WTC11 (cell line): ENCODE data around the gene PYCARD.

Source experiments
- ATF6 ChIP-seq: sonication (generic); formaldehyde crosslinking; IDR thresholded peaks from 2 replicates; pipeline ENCODE4 v1.8.1; 2023; ENCODE audit warnings: mild to moderate bottlenecking, missing genetic modification reagents
- CREB1 ChIP-seq: sonication (generic); formaldehyde crosslinking; IDR thresholded peaks from 2 replicates; pipeline ENCODE4 v1.8.0; 2023; ENCODE audit warnings: mild to moderate bottlenecking, missing genetic modification reagents
- CREM ChIP-seq: sonication (generic); formaldehyde crosslinking; IDR thresholded peaks from 2 replicates; pipeline ENCODE4 v1.8.1; 2022; ENCODE audit warnings: mild to moderate bottlenecking, missing genetic modification reagents, moderate library complexity
- E2F4 ChIP-seq: sonication (generic); formaldehyde crosslinking; IDR thresholded peaks from 2 replicates; pipeline ENCODE4 v1.8.1; 2022; ENCODE audit warnings: low read depth, mild to moderate bottlenecking, moderate library complexity, missing genetic modification reagents, borderline replicate concordance
- GRHL2 ChIP-seq: fragments of 250-450 bp; sonication (Bioruptor Pico); IDR thresholded peaks from 2 replicates; pipeline ENCODE4 v1.8.0; 2022; ENCODE audit warnings: mild to moderate bottlenecking, moderate library complexity; ENCODE audit not compliant: insufficient replicate concordance, severe bottlenecking
- IRF2 ChIP-seq: sonication (generic); formaldehyde crosslinking; IDR thresholded peaks from 2 replicates; pipeline ENCODE4 v1.8.0; 2022; ENCODE audit warnings: low read depth, missing genetic modification reagents, borderline replicate concordance
- RELA ChIP-seq: sonication (generic); formaldehyde crosslinking; IDR thresholded peaks from 2 replicates; pipeline ENCODE4 v1.8.1; 2022; ENCODE audit warnings: missing genetic modification reagents, mild to moderate bottlenecking, borderline replicate concordance
- STAT6 ChIP-seq: sonication (generic); formaldehyde crosslinking; conservative IDR thresholded peaks from 2 replicates; pipeline ENCODE4 v1.8.1; 2023; ENCODE audit warnings: mild to moderate bottlenecking, low read depth, missing genetic modification reagents, moderate library complexity
- ZBTB43 ChIP-seq: sonication (generic); formaldehyde crosslinking; IDR thresholded peaks from 2 replicates; pipeline ENCODE4 v1.8.1; 2023; ENCODE audit warnings: mild to moderate bottlenecking, missing genetic modification reagents
- TF ChIP-seq, protein P1 (sequence below): sonication (generic); formaldehyde crosslinking; IDR thresholded peaks from 2 replicates; pipeline ENCODE4 v1.8.1; 2023; ENCODE audit warnings: mild to moderate bottlenecking, missing genetic modification reagents, moderate library complexity
- TF ChIP-seq, protein P2 (sequence below): sonication (generic); formaldehyde crosslinking; IDR thresholded peaks from 2 replicates; pipeline ENCODE4 v1.8.1; 2022; ENCODE audit warnings: mild to moderate bottlenecking, missing genetic modification reagents, moderate library complexity, borderline replicate concordance
- TF ChIP-seq, protein P3 (sequence below): fragments of 200-600 bp; IDR thresholded peaks from 2 replicates; pipeline ENCODE4 v1.8.0; 2022; ENCODE audit warnings: antibody characterized with exemption
- TF ChIP-seq, protein P4 (sequence below): sonication (generic); formaldehyde crosslinking; IDR thresholded peaks from 2 replicates; pipeline ENCODE4 v1.8.0; 2022; ENCODE audit warnings: mild to moderate bottlenecking, missing genetic modification reagents
- TF ChIP-seq, protein P5 (sequence below): sonication (generic); formaldehyde crosslinking; IDR thresholded peaks from 2 replicates; pipeline ENCODE4 v1.8.1; 2022; ENCODE audit warnings: mild to moderate bottlenecking, moderate library complexity, missing genetic modification reagents

DNA sequence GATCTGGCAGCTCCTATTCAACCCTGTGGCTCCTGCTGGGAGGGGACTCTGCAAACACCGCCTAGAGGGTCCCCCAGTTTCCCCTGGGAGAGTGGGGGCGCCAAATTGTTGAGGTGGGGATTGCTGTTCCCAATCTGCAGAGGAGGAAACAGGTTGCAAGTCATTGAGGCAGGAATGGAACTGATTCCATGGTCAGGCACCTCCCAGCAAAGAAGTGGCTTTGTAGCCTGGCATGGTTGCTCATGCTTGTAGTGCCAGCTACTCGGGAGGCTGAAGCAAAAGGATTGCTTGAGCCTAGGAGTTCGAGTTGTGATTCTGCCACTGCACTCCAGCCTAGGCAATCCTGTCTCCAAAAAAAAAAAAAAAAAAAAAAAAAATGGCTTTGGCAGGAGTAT lies 14.6 kb upstream of the PYCARD start:
- TF ChIP-seq, protein P1, sequence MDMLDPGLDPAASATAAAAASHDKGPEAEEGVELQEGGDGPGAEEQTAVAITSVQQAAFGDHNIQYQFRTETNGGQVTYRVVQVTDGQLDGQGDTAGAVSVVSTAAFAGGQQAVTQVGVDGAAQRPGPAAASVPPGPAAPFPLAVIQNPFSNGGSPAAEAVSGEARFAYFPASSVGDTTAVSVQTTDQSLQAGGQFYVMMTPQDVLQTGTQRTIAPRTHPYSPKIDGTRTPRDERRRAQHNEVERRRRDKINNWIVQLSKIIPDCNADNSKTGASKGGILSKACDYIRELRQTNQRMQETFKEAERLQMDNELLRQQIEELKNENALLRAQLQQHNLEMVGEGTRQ (CRISPR knock-in tag): no peak
- TF ChIP-seq, protein P2, sequence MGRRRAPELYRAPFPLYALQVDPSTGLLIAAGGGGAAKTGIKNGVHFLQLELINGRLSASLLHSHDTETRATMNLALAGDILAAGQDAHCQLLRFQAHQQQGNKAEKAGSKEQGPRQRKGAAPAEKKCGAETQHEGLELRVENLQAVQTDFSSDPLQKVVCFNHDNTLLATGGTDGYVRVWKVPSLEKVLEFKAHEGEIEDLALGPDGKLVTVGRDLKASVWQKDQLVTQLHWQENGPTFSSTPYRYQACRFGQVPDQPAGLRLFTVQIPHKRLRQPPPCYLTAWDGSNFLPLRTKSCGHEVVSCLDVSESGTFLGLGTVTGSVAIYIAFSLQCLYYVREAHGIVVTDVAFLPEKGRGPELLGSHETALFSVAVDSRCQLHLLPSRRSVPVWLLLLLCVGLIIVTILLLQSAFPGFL (CRISPR knock-in tag): no peak
- TF ChIP-seq, protein P3, sequence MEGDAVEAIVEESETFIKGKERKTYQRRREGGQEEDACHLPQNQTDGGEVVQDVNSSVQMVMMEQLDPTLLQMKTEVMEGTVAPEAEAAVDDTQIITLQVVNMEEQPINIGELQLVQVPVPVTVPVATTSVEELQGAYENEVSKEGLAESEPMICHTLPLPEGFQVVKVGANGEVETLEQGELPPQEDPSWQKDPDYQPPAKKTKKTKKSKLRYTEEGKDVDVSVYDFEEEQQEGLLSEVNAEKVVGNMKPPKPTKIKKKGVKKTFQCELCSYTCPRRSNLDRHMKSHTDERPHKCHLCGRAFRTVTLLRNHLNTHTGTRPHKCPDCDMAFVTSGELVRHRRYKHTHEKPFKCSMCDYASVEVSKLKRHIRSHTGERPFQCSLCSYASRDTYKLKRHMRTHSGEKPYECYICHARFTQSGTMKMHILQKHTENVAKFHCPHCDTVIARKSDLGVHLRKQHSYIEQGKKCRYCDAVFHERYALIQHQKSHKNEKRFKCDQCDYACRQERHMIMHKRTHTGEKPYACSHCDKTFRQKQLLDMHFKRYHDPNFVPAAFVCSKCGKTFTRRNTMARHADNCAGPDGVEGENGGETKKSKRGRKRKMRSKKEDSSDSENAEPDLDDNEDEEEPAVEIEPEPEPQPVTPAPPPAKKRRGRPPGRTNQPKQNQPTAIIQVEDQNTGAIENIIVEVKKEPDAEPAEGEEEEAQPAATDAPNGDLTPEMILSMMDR: no peak
- TF ChIP-seq CREB1 (no peak), GRHL2 (CRISPR knock-in tag) (no peak), IRF2 (CRISPR knock-in tag) (no peak), ATF6 (no peak), E2F4 (no peak), RELA (no peak), STAT6 (no peak), ZBTB43 (CRISPR knock-in tag) (no peak), CREM (CRISPR knock-in tag) (no peak)
- TF ChIP-seq, protein P4, sequence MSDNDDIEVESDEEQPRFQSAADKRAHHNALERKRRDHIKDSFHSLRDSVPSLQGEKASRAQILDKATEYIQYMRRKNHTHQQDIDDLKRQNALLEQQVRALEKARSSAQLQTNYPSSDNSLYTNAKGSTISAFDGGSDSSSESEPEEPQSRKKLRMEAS (CRISPR knock-in tag): no peak
- TF ChIP-seq, protein P5, sequence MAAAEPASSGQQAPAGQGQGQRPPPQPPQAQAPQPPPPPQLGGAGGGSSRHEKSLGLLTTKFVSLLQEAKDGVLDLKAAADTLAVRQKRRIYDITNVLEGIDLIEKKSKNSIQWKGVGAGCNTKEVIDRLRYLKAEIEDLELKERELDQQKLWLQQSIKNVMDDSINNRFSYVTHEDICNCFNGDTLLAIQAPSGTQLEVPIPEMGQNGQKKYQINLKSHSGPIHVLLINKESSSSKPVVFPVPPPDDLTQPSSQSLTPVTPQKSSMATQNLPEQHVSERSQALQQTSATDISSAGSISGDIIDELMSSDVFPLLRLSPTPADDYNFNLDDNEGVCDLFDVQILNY: no peak
